ENCODE data around the gene RHOT2. TPM values are rescaled to one million over a fixed set of nuclear protein-coding genes. Genes with fewer than 3 reads are reported as not detected.

RHOT2 gene
- total RNA-seq, 3 donors from 2014 or later, result 124 to 138 (median 127) TPM

- H3K36me3 ChIP-seq (ENCODE audit: low read depth), result no peaks in the 10 kb centered on the region
- peaks cover 13% of the 10 kb centered on the region for H3K4me1 ChIP-seq (ENCODE audit: low read depth)
- no peak for ATAC-seq
- no peak for DNase-seq
- TF ChIP-seq, protein P1, sequence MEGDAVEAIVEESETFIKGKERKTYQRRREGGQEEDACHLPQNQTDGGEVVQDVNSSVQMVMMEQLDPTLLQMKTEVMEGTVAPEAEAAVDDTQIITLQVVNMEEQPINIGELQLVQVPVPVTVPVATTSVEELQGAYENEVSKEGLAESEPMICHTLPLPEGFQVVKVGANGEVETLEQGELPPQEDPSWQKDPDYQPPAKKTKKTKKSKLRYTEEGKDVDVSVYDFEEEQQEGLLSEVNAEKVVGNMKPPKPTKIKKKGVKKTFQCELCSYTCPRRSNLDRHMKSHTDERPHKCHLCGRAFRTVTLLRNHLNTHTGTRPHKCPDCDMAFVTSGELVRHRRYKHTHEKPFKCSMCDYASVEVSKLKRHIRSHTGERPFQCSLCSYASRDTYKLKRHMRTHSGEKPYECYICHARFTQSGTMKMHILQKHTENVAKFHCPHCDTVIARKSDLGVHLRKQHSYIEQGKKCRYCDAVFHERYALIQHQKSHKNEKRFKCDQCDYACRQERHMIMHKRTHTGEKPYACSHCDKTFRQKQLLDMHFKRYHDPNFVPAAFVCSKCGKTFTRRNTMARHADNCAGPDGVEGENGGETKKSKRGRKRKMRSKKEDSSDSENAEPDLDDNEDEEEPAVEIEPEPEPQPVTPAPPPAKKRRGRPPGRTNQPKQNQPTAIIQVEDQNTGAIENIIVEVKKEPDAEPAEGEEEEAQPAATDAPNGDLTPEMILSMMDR (IDR thresholded peaks at IDR 0.05), result no peak
- intact Hi-C loops (cut with DNase I, micrococcal nuclease), result no loop called here
- H3K9me3 ChIP-seq, result no peaks in the 10 kb centered on the region
- no peak overlapping the region for H3K4me3 ChIP-seq
Observed at GRCh38 chr16:628321-629061, 39.4 kb upstream of the RHOT2 start.

DNA sequence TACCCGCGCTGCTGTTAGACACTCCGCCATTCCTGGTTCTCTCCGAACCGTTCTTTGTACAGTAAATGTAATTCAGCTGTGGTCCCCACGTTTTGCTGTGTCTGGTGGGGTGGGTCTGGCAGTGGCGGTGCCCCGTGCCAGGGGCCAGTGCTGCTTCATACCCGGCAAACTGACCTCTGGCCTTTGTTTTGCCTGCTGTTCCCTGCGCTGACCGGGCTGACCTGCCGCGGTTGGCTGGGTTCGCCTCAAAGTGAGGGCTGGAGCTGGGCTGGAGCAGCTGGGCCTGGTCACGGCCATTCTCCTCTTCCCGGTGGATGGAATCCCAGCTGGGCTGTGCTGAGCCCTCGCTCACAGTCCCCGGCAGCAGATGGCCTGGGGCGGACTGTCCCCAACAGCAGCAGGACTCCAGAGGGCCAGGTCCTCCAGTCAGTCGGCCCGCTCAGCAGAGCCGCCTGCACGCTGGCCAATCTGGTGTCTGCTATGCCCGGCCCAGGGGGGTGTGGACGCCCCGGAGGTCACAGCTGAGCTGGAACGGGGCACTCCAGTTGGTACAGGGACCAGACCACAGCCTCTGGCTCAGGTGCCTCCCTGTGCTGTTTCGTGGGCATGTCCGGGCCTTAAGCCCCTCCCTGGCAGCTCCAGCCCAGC lies 38.6 kb upstream of the RHOT2 start:
- ATAC-seq (no peak), DNase-seq (peak in 1 of 3 donors; percentile 28)
- Histone ChIP-seq H3K4me1 (ENCODE audit: low read depth) (peaks cover 13% of the 10 kb centered on the region), H3K4me3 (no peak overlapping the region), H3K36me3 (ENCODE audit: low read depth) (no peaks in the 10 kb centered on the region), H3K9me3 (no peaks in the 10 kb centered on the region)
- intact Hi-C loops (cut with DNase I, micrococcal nuclease), result no loop called here
- TF ChIP-seq, protein P1 (IDR thresholded peaks at IDR 0.05), result no peak

DNA sequence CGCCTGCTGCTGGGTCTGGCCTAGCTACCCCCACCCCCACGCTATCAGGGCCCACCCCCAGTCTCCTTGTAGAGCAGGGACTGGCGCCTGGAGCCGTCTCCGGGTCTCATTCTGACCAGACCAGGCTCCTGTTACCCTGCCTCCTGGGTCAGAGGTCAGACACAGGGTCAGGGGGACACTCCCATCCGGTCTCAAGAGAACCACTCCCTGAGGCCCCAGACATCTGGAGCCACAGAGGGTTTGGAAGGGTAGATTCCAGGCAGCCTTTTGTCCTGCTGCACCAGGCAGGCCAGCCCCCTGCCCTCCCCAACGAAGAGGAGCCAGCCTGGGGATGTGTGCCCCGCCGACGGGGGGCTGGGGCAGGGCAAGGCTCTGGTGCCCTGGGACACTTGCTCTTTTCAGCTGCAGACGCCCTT lies 38.1 kb upstream of the RHOT2 start:
- DNase-seq, result no peak
- no peaks in the 10 kb centered on the region for H3K36me3 ChIP-seq (ENCODE audit: low read depth)
- ATAC-seq, result peak; percentile 4
- intact Hi-C loops (cut with DNase I, micrococcal nuclease), result no loop called here
- H3K4me1 ChIP-seq (ENCODE audit: low read depth), result peaks cover 13% of the 10 kb centered on the region
- no peak overlapping the region for H3K4me3 ChIP-seq
- no peaks in the 10 kb centered on the region for H3K9me3 ChIP-seq
- TF ChIP-seq, protein P1 (IDR thresholded peaks at IDR 0.05), result no peak

DNA sequence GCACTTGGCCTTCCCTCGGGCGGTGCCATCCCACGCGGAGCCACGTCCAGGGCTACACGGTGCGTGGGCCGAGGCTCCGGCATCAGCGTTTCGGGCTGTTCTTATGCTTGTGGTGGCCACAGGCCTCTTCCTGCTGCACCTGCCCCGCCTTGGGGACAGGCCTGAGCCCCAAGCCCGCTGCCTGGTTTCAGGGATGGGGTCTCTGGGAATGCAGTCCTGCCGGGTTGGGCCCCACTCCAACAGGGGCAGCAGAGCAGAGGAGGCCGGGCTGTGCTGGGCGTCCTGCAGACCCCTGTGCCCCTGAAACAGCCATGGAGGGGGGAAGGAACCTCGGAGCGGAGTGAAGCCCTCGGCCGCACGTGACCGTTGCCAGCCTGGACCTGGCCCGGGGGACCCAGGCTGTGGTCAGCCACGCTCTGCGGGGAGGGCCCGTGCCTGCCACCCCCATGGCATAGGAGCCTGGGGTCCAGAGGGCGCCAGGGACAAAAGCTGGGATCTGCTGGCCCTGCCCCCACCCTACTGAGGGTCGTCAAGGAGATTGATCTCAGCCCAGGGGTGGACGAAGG lies 37.6 kb upstream of the RHOT2 start:
- ATAC-seq, result peak; percentile 5
- DNase-seq, result no peak
- no peaks in the 10 kb centered on the region for H3K36me3 ChIP-seq (ENCODE audit: low read depth)

GRCh38 chr16:630815-631405 lies 37.0 kb upstream of the RHOT2 start, which contains the start of gene WFIKKN1:
Gene WFIKKN1 (plus strand): TSS chr16:630985. CDS start chr16:631254, 269 bp downstream.
- no peaks in the 10 kb centered on the region for H3K36me3 ChIP-seq (ENCODE audit: low read depth)
- intact Hi-C loops (cut with DNase I, micrococcal nuclease), result no loop called here
- no peak within 1 kb of the TSS for H3K4me3 ChIP-seq
- DNase-seq (peak; percentile 41 to 76 (median 70)), ATAC-seq (peak; percentile 16)
- TF ChIP-seq, protein P1 (IDR thresholded peaks at IDR 0.05), result no peak
- no peaks in the 10 kb centered on the region for H3K9me3 ChIP-seq
- H3K4me1 ChIP-seq (ENCODE audit: low read depth), result peaks cover 19% of the 10 kb centered on the region

More for the DNA sequence above, 37.6 kb upstream of the RHOT2 start:
- TF ChIP-seq, protein P1 (IDR thresholded peaks at IDR 0.05), result no peak
- no peaks in the 10 kb centered on the region for H3K9me3 ChIP-seq
- intact Hi-C loops (cut with DNase I, micrococcal nuclease), result no loop called here
- peaks cover 16% of the 10 kb centered on the region for H3K4me1 ChIP-seq (ENCODE audit: low read depth)
- H3K4me3 ChIP-seq, result no peak overlapping the region
